Stimulated activated CD4-positive, alpha-beta T cell treated with anti-CD3 and anti-CD28 coated beads, TNF-alpha, amount 100 ng/mL, for 24 hours (primary cell): ENCODE results near the gene RADIL.
A peak's percentile ranks its signal among the peaks of the same experiment; 100 is the strongest.
"Not testable (repeated sequence)": the region's sequence is repeated elsewhere in the genome, so short reads cannot be mapped to it uniquely, and the experiment has no call there.

ENCODE experiments used
- DNase-seq, 3 experiments: peaks; one replicate each; pipeline ENCODE4 v3.0.0-alpha.2; 2020; ENCODE audit warnings: low read depth in 3 of 3

RADIL gene, protein sequence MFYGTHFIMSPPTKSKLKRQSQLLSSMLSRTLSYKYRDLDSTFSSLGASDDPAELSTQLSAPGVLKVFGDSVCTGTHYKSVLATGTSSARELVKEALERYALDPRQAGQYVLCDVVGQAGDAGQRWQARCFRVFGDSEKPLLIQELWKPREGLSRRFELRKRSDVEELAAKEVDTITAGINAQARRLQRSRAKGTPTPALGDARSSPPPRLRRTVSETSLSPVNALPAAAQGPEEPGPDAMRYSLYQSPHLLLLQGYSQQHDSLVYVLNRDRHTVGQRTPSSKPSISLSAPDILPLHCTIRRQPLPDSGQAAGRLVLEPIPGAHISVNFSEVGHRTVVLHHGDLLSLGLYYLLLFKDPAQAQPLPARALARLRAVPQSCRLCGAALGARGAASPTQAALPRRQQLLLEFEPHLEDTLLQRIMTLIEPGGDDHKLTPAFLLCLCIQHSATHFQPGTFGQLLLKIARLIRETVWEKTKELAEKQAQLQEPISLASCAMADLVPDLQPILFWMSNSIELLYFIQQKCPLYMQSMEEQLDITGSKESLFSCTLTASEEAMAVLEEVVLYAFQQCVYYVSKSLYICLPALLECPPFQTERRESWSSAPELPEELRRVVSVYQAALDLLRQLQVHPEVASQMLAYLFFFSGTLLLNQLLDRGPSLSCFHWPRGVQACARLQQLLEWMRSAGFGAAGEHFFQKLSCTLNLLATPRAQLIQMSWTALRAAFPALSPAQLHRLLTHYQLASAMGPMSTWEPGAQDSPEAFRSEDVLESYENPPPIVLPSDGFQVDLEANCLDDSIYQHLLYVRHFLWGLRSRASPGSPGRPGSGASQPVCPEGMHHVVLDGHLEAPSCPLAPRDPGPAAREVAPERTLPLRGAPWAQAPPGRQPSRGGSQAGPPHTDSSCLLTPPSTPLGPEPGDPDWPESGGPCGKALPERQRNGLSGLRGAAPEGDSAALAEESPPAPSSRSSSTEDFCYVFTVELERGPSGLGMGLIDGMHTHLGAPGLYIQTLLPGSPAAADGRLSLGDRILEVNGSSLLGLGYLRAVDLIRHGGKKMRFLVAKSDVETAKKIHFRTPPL

DNA sequence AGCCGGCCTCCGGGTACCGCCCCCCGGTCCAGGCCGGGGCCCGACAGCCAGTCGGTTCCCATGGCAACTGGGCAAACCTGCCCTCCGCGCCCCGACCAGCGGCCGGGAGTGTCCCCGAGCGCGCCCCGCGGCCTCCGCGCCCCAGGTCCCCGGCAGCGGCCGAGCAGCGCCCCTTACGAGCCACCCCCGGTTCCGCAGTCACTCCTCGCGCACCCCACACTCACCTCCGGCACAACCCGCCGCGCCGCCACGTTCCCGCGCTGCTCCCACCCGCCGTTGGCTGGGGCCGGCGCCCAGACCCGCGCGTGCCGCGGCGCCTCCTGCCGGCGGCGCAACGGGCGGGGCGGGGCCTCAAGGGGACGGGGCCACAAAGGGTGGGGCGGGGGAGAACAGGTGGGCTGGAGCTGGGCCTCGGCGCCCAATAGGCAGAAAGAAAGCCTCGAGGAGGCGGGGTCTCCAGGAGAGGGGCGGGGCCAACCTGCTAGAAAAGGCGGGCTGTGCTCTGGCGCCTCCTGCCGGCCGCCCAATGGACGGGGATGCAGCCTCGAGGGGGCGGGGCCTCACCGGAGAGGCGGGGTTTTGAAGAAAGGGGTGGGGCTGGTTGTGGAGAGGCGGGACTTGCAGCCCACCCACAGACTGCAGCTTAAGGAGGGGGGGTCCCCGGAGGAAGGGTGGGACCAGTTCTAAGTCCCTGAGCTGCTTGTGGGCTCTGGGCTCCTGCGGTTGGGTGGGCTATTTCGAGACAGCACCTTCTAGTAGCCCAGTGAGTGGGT, at the start of gene RADIL:
Gene RADIL (minus strand): TSS at position 345 of the 773 bp plus-strand sequence. CDS start 5,577 bp downstream, outside the sequence.
- peak; percentile 74 to 93 (median 80) for DNase-seq

DNA sequence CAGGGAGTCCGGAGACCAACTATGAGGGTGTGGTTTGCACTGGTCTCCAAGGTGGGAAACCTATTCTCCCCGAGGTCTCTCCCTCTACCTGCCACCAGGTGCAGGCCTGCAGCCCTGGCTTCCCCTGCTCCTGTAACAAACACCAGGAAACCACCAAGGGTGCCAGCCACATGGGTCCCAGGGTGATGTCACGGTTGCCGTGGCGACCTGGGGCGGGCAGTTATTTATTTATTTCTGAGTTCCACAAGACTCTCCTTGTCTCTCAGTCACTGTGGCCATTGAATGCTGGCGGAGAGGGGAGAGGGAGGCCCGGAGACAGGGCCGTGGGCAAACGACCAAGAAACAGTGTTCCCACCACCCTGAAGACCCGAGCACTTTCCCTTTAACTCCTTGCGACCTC, 48.4 kb upstream of the RADIL start:
- no peak for DNase-seq

DNA sequence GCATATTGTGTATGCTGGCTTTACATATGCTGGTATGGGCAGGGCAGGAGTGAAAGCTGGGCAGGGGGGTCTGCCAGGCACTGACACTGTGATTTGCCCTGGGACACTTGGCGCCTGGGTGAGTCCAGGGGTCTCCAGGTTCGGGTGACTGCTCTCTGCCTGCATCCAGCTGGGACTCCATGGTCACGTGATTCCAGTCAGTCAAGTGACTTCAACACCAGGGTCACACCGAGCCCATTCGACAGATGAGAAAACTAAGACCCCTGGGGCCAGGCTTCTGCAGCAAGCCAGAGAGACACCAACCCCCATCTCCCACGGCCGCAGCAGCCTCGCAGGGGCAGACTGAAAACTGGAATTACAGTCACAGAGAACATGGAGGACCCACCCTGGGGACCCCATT, 45.5 kb upstream of the RADIL start:
- no peak for DNase-seq

DNA sequence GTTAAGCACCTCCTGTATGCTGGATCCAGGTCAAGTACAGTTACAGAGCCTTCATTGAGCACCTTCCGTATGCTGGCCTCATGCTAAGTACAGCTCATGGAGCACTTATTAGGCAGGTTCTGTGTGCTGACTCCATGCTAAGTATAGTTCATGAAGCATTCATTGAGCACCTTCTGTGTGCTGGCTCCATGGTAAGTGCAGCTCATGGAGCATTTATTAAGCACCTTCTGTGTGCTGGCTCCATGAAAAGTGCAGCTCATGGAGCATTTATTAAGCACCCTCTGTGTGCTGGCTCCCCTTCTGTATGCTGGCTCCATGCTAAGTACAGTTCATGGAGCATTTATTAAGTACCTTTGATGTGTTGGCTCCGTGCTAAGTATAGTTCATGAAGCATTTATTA, 44.9 kb upstream of the RADIL start:
- no peak for DNase-seq

DNA sequence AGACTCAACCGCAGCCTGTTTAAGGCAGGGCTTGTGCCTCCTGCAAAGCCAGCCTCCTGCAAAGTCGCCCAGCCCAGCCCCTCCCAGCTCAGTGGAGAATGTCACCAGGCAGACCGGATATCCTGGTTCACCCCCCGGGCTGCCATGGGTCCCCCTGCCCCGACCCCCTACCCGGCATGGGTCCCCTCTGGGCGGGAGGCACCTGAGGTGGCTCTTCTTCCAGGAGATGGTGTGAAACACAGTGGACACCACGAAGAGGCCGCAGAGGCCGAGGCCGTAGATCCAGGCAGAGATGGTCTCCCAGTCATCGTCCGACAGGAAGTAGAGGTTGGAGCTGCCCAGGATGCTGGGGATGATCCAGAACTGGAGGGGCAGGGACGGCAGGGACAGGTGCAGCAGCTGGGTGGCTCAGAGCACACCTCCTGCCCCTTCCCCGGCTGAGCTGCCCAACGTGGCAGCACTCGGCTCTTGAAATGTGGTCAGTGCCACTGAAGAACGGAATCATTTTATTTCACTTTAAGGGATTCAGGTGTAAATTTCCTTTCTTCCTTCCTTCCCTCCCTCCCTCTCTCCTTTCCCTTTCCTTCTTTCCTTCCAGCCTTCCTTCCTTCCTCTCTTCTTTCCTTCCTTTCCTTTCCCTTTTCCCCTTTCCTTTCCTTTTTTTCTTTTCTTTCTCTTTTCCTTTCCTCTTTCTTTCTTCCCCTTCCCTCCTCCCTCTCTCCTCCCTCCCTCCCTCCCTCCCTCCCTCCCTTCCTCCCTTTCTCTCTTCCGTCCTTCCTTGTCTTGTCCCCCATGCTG, 36.7 kb upstream of the RADIL start:
- no peak for DNase-seq

DNA sequence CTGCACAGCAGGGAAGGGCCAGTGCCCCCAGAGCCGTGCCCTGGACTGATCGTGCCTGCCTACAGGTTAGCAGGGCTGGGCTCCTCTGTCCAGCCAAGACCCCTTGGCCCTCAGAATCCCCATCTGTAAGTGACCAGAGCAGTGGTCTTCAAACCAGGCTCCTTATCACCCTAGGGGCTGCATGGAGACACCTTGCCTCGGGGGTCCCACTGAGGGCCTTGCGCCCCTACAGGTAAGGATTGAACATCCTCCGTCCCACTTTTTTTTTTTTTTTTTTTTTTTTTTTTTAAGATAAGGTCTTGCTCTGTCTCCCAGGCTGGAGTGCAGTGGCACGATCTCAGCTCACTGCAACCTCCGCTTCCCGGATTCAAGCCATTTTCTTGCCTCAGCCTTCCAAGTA, 32.6 kb upstream of the RADIL start:
- no peak for DNase-seq

DNA sequence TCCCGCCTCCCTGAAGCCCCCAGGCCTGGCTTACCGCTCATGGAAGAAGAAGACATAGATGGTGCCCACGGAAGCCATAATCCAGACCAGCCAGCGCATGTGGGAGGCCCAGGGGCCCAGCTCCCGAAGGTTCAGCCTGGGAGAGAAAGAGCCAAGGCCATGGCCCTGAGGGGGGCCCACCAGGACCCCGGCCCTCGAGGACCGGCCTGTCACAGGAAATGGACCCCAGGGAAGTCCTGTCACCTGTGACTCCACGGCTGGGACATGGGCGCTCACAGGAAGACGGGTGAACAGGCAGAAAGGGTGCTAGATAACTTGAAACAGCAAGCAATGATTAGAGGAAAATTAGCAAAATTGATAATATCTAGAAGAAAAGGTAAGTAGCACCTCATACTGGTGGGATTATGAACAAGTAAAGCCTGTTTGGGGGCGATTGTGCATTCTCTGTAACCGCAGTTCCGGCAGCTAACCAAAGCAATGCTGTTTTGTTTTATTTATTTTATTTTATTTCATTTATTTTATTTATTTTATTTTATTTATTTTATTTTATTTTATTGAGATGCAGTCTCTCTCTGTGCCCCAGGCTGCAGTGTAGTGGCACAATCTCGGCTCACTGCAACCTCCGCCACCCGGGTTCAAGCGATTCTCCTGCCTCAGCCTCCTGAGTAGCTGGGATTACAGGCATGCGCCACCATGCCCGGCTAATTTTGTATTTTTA, 27.8 kb upstream of the RADIL start:
- DNase-seq, result no peak

DNA sequence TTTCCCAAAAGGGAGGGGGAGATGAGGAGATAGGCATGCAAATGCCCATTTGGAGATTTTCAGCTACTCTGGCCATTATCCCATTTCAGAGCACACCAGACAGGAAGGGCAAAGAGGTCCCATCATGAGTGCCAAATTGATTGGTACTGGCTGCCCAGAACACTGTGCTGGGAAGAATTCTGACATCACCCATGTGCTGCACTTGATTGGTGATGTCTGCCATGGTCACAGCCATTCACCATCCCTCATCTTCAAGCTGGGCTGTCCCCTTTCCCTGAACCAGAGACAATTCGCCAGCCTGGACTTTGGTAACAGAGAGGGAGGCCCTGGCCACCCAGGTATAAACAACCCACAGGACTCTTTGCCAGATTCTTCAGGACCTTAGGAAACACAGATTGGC, 23.2 kb upstream of the RADIL start:
- DNase-seq, result no peak

DNA sequence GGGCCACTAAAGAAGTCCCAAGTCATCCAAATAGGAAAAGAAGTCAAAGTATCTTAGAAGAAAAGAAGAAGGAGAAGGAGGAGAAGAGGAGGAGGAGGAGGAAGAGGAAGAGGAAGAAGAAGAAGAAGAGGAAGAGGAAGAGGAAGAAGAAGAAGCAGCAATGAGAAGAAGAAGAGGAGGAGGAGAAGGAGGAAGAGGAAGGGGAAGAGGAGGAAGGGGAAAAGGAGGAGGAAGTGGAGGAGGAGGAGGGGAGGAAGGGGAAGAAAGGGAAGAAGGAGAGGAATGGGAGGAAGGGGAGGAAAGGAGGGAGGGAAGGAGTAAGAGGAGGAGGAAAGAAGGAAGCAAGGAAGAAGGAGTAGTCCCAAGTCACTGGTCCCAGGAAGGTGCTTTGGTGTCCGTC, 21.7 kb upstream of the RADIL start:
- DNase-seq, result no peak

DNA sequence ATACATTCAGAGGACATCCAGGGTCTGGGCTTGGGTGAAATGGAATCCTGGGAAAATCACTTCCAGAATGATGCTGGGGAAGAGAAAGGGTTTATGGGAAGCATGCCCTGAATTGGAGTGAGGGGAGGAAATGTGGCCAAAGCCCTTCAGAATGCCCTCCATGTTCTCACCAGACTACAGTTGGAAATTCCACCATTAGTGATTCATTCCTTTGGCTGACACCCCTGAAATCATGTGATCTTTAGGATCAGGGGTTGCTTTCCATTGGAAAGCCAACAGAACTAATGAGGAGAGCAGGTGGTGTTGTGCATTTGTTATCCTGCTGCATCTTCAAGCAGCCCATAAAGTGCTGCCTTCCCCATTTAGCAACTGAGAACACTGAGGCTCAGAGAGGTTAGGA, 20.8 kb upstream of the RADIL start:
- no peak for DNase-seq

DNA sequence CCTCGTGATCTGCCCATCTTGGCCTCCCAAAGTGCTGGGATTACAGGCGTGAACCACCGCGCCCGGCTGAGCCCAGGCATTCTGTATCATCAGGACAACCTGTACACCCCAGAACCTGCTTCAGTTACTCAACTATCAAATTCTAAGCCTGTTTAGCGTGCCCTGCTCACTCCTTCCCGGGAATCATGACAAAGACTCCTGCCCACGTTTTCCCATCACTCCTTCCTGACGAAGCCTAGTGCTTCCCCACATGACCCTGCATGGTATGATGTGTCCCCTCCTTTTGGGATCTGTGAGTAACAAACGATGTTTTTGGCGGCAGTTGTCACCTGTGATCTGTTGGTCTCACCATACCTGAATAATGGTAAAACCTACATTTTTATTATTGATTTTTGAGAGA, 12.2 kb upstream of the RADIL start:
- no peak for DNase-seq

DNA sequence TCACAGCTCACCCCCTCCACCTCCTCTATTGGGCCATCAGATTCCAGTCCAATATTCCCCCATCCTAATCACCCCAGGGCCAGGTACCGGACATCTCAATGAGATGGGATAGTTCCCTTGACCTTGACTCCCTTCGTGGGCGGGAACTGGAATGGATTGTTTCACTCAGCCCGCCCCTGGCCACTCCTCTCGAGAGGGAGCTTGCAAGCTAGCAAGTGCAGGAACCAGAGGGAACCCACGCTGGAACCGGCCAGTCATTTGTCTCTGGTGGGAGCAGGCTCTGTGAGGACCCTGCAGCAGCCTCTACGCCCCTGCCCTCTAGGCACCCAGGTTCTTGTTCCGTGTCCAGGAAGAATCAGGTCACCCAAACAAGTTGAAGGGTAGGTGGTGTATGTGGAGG, 11.0 kb upstream of the RADIL start:
- no peak for DNase-seq

DNA sequence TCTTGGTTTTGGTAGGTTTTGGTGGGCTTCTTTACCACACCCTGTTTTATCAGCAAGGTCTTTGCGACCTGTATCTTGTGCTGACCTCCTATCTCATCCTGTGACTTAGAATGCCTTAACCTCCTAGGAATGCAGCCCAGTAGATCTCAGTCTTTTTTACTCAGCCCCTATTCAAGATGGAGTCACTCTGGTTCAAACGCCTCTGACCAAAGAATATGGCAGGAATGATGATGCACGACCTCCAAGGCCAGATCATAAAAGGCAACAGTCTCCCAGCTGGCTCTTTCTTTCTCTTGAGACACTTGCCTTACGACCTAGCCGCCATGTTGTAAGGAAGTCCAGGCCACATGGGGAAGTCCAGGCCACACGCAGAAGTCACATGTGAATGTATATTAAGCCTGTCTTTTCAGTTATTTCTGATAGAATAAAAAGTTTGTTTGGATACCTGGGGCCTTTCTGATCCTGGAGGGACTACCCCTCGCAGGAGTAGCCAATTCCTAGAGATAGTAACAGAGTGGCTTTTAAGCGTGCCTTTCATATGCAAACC, 10.5 kb upstream of the RADIL start:
- no peak for DNase-seq

DNA sequence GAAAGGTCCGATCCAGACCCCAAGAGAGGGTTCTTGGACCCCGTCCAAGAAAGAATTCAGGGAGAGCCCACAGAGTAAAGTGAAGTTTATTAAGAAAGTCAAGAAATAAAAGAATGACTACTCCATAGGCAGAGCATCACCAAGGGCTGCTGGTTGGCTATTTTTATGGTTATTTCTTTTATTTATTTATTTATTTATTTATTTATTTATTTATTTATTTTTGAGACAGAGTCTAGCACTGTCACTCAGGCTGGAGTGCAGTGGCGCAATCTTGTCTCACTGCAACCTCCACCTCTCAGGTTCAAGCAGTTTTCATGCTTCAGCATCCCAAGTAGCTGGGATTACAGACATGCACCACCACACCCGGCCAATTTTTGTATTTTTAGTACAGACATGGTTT, 9.7 kb upstream of the RADIL start:
- not testable (repeated sequence) for DNase-seq

DNA sequence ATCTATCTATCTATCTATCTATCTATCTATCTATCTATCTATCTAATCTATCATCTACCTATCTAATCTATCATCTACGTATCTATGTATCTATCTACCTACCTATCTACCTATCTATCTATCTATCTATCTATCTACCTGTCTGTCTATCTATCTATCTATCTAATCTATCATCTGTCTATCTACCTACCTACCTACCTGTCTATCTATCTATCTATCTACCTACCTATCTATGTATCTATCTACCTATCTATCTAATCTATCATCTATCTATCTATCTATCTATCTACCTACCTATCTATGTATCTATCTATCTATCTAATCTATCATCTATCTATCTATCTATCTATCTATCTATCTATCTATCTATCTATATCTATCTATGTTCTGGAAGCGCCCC, 8.0 kb upstream of the RADIL start:
- DNase-seq, result not testable (repeated sequence)

DNA sequence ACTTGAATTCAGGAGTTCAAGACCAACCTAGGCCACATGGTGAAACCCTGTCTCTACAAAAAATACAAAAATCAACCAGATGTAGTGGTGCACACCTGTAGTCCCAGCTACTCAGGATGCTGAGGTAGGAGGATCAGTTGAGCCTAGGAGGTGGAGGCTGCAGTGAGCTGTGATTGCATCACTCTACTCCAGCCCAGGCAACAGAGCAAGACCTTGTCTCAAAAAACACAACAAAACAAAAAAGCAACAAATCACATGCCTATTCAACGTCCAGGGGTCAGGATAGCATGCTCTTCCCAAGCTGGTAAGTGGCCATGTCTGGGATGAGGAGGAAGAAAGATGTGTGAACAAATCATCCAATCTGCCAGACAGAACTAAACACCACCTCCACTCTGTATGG, 6.2 kb upstream of the RADIL start:
- DNase-seq, result no peak

DNA sequence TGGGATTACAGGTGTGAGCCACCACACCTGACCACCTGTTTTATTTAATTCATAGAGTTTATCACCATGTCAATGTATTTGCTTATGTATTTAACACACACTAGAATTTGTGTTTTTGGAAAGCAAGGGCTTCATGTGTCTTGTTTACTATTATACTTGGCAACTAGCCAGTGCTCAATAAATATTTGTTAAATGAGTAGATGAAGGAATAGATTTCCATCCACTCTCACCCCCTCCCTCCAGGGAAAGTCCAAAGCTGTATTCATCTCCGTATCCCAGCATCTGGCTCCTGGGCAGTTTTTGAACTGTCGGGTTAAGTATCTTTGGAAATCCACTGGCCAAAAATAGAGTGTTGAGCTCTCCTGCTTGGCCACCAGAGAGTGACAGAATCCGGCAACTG, 4.6 kb upstream of the RADIL start:
- no peak for DNase-seq

DNA sequence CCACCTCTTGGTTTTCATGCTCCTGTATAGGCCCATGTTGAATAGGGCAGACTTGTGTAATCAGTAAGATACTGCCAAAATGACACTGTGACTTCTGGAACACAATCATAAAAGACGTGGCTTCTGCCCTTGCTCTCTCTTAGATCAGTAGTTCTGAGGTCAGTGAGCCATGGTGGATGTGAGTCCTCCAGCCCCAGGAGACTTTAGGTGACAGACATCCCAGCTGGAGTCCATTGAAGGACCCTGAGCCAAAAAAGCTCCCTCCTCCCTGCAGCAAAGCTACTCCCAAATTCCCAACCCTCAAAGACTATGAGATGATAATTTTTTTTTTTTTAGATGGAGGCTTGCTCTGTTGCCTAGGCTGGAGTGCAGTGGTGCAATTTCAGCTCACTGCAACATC, 3.2 kb upstream of the RADIL start:
- DNase-seq, result no peak

DNA sequence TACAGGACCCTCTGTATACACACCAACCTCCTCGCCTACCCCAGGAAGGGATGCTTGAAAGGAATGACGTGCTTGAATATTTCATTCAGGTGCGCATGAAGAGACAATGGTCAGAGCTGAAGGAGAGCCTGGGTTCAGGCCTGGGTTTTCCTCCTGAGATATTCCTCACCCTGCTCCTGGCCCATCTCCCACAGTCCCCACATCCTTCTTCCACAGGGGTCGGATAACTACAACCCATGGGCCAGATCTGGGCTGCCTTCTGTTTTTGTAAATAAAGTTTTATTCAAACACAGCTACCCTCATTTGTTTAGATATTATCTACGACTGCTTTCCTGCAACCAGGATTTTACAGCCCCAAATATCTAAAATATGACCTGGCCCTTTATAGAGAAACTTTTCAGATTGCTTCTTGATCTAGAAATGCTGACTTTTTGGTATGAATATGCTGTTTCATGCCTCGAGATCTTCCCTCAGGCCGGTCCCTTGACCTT, 1.8 kb upstream of the RADIL start:
- no peak for DNase-seq

DNA sequence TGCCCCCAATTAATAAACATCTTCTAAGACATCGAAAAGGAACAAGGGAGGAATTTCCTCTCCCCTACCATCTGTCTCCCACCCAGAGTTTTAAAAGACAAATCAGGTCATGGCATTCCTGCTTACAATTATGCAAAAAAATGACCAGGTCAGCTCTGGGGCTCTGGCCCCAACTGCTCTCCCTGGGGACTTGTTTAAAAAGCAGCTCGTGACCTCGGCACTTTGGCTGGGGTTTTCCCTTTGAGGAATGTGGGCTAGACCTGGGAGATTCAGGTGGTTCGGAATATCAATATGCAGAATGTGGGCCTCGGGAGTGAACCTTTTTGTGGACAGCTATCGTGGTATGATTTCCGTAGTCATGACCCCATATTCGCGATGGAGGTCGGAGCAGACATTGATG, 648 bp upstream of the RADIL start:
- DNase-seq, result no peak
